MCF 10A (cell line): ENCODE measurements around the gene DENND4B. TPM values are rescaled to one million over a fixed set of nuclear protein-coding genes. Genes with fewer than 3 reads are reported as not detected.
A peak's percentile ranks its signal among the peaks of the same experiment; 100 is the strongest.

Experiments used
- BruUV-seq: library from RNA; stranded (reverse); fragments of 400-500 nt; replicated peaks from 2 replicates; lab custom pipeline; 2021; lab: Mats Ljungman, UMichigan
- CTCF ChIA-PET: fragments of 300-600 bp; sonication (Branson Sonifier 250); formaldehyde crosslinking; extraction: SDS; loops from one replicate; lab custom pipeline; 2021; ENCODE audit warnings: antibody characterized with exemption, inconsistent platforms; lab: Yijun Ruan, JAX
- POLR2A ChIA-PET: fragments of 300-600, 350-650 bp; sonication (Branson Sonifier 250); formaldehyde crosslinking; extraction: SDS; loops from one replicate; lab custom pipeline; 2020; ENCODE audit warnings: antibody characterized with exemption, inconsistent platforms; lab: Yijun Ruan, JAX
- DNase-seq: peaks from one replicate; pipeline ENCODE4 v3.0.0-alpha.2; 2018; ENCODE audit not compliant: unreplicated experiment
- H3K27ac Mint-ChIP-seq: one replicate; pipeline ENCODE4 v1.8.0; 2022; ENCODE audit warnings: mild to moderate bottlenecking, low read depth, mixed read lengths; ENCODE audit not compliant: unreplicated experiment
- H3K27me3 Mint-ChIP-seq: one replicate; pipeline ENCODE4 v1.8.0; 2022; ENCODE audit warnings: mixed read lengths; ENCODE audit not compliant: insufficient read depth, unreplicated experiment
- H3K36me3 Mint-ChIP-seq: one replicate; pipeline ENCODE4 v1.8.0; 2022; ENCODE audit warnings: mild to moderate bottlenecking, moderate library complexity, mixed read lengths; ENCODE audit not compliant: insufficient read depth, unreplicated experiment
- H3K4me1 Mint-ChIP-seq: one replicate; pipeline ENCODE4 v1.8.0; 2022; ENCODE audit warnings: mixed read lengths; ENCODE audit not compliant: insufficient read depth, unreplicated experiment
- H3K4me3 Mint-ChIP-seq: one replicate; pipeline ENCODE4 v1.8.0; 2022; ENCODE audit warnings: mild to moderate bottlenecking, moderate library complexity, mixed read lengths; ENCODE audit not compliant: unreplicated experiment
- H3K9me3 Mint-ChIP-seq: one replicate; pipeline ENCODE4 v1.8.0; 2022; ENCODE audit warnings: mixed read lengths; ENCODE audit not compliant: unreplicated experiment
- CTCF ChIP-seq: fragments of 200-600 bp; IDR thresholded peaks from one replicate; pipeline ENCODE4 v1.8.0; 2022; ENCODE audit warnings: antibody characterized with exemption, mild to moderate bottlenecking; ENCODE audit not compliant: unreplicated experiment
- intact Hi-C: fragments of 100-400 bp; cut with micrococcal nuclease; formaldehyde crosslinking; loops from 2 replicates; pipeline ENCODE4 v1.14.1; 2022
- total RNA-seq: library from RNA; stranded (reverse); gene quantifications from 2 replicates; pipeline ENCODE4 v1.2.3, GENCODE V29; 2022

DENND4B gene
- total RNA-seq, 1 experiment from 2014 or later: 59.6 TPM

GRCh38 chr1:153928245-153928644 is 18.3 kb downstream of the DENND4B start:
- H3K4me3 Mint-ChIP-seq: no peak overlapping the region
- ChIA-PET POLR2A (interaction anchor here (0.7 to 3.7 kb wide), 6 partner anchors 11 to 201 kb away, joined by 3 to 9 read pairs (median 3); partner anchors contain the start of genes CRTC2, RAB13 and SLC39A1), CTCF (interaction anchor here (0.7 to 1.2 kb wide), 2 partner anchors 9 to 35 kb away, joined by 3 to 7 read pairs; partner anchors contain the start of gene SLC39A1)
- H3K4me1 Mint-ChIP-seq: peaks cover 5% of the 10 kb centered on the region
- no peaks in the 10 kb centered on the region for H3K27me3 Mint-ChIP-seq
- TF ChIP-seq CTCF: no peak
- no TSS peak for BruUV-seq
- H3K36me3 Mint-ChIP-seq: peaks cover 34% of the 10 kb centered on the region
- no peaks in the 10 kb centered on the region for H3K9me3 Mint-ChIP-seq
- no peak overlapping the region for H3K27ac Mint-ChIP-seq
- no peak for DNase-seq
- intact Hi-C loops: no loop called here

GRCh38 chr1:153926405-153926804 is 20.1 kb downstream of the DENND4B start:
- POLR2A ChIA-PET: interaction anchor here (7.5 to 7.8 kb wide), 2 partner anchors 19 to 36 kb away, joined by 98 to 117 read pairs; partner anchors contain the start of genes DENND4B and SLC39A1
- intact Hi-C loops: no loop called here
- no TSS peak for BruUV-seq
- no peak for DNase-seq
- H3K4me3 Mint-ChIP-seq: no peak overlapping the region
- H3K4me1 Mint-ChIP-seq: peaks cover 9% of the 10 kb centered on the region
- no peak for TF ChIP-seq CTCF
- H3K27me3 Mint-ChIP-seq: no peaks in the 10 kb centered on the region
- H3K27ac Mint-ChIP-seq: no peak overlapping the region
- CTCF ChIA-PET: interaction anchor here (1.1 kb wide), 1 partner anchor 20 kb away, joined by 6 read pairs; the partner anchor contains the start of gene DENND4B
- H3K9me3 Mint-ChIP-seq: no peaks in the 10 kb centered on the region
- peaks cover 22% of the 10 kb centered on the region for H3K36me3 Mint-ChIP-seq

DNA sequence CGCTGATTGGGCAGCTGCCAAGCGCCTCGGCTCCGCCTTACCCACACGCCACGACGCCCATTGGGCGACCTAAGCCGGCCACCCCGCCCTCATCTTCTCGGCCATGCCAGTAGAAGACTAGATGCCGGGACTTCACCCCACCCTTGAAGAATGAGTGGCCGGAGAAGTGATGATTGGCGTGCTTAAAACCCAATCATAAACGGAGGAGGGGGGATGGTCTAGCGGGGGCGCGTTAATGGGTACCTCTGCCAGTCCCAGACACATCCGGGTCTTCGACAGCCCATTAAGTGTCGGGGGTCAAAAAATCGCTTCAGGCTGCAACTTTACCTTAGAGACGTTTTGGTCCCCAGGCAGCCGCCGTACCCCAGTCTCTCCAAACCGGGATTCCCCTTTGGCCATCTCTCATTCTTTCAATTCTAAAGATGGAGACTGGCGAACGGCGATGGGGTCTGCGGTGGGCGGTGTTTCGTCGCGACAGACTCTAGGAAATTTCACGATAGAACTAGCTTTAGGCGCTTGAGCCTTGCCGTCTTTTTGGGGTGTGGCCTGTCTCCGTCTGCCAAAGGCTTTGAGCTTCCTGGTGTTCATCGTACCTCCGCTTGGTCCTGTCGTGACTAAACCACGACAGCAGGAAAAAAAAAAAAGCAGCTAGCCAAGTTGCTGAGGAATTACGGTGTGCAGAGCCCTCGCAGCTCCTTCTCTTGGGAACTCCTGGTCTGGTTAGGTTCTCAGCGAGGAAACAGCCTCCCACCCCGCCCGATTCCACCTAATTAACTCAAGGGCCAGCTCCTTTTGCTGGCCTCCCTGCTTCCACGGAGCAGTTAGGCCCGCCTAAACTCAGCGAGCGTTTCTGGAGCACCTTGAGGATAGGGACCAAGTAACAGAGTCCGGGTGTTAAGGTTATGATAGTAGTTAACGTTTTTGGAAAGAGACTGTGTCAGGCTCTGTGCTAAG is 23.3 kb downstream of the DENND4B start, which contains the start of gene GATAD2B:
GATAD2B (minus strand) TSS at position 1 of the 954 bp plus-strand sequence. CDS start 94,625 bp downstream, outside the sequence.
- intact Hi-C loops: loop anchor here (1.0 to 2.0 kb wide), 4 partner anchors 23 to 126 kb away; partner anchors contain the start of genes CREB3L4, DENND4B and RAB13
- peaks cover 34% of the 10 kb centered on the region for H3K4me1 Mint-ChIP-seq
- H3K27me3 Mint-ChIP-seq: no peaks in the 10 kb centered on the region
- peak; percentile 100 for DNase-seq
- peak within 1 kb of the TSS; percentile 74 for H3K4me3 Mint-ChIP-seq
- TF ChIP-seq CTCF: no peak
- peak within 1 kb of the TSS; percentile 74 for H3K27ac Mint-ChIP-seq
- CTCF ChIA-PET: interaction anchor here (0.5 to 4.9 kb wide), 12 partner anchors 13 to 516 kb away, joined by 3 to 41 read pairs (median 4); partner anchors contain the start of genes CREB3L4, DENND4B and RAB13
- peaks cover 18% of the 10 kb centered on the region for H3K36me3 Mint-ChIP-seq
- BruUV-seq: TSS peak; percentile 92
- POLR2A ChIA-PET: interaction anchor here (0.7 to 7.8 kb wide), 49 partner anchors 10 to 496 kb away, joined by 3 to 117 read pairs (median 6); partner anchors contain the start of genes CREB3L4, CRTC2, DENND4B and INTS3
- no peaks in the 10 kb centered on the region for H3K9me3 Mint-ChIP-seq
